ENCODE results near the gene SYT2. TPM values are rescaled to one million over a fixed set of nuclear protein-coding genes. Genes with fewer than 3 reads are reported as not detected.
"Not testable (repeated sequence)": the region's sequence is repeated elsewhere in the genome, so short reads cannot be mapped to it uniquely, and the experiment has no call there.

Gene SYT2
- total RNA-seq, 1 donor from 2014 or later: not detected

- H3K27me3 Mint-ChIP-seq (ENCODE audit: low read depth): not testable (repeated sequence)
These were observed 155.6 kb downstream of the SYT2 start for GRCh38 chr1:202554619-202555018.

GRCh38 chr1:202553560-202554038 is 156.7 kb downstream of the SYT2 start:
- intact Hi-C loops (cut with micrococcal nuclease): no loop called here
- no peaks in the 10 kb centered on the region for H3K36me3 Mint-ChIP-seq (ENCODE audit: low read depth)

More at GRCh38 chr1:202554619-202555018, 155.6 kb downstream of the SYT2 start:
- H3K36me3 Mint-ChIP-seq (ENCODE audit: low read depth); H3K9me3 Mint-ChIP-seq; intact Hi-C loops (cut with micrococcal nuclease); H3K4me1 Mint-ChIP-seq (ENCODE audit: low read depth); DNase-seq (ENCODE audit: low spot score); H3K27ac Mint-ChIP-seq; H3K4me3 Mint-ChIP-seq (ENCODE audit: low read depth): not testable (repeated sequence)

GRCh38 chr1:202553078-202553477 is 157.2 kb downstream of the SYT2 start:
- H3K9me3 Mint-ChIP-seq; intact Hi-C loops (cut with micrococcal nuclease); H3K4me1 Mint-ChIP-seq (ENCODE audit: low read depth); H3K27ac Mint-ChIP-seq; H3K27me3 Mint-ChIP-seq (ENCODE audit: low read depth); H3K4me3 Mint-ChIP-seq (ENCODE audit: low read depth); DNase-seq (ENCODE audit: low spot score); H3K36me3 Mint-ChIP-seq (ENCODE audit: low read depth): not testable (repeated sequence)

More at GRCh38 chr1:202553560-202554038, 156.7 kb downstream of the SYT2 start:
- DNase-seq (ENCODE audit: low spot score): no peak
- Mint-ChIP-seq H3K4me1 (ENCODE audit: low read depth) (peaks cover 9% of the 10 kb centered on the region), H3K9me3 (no peaks in the 10 kb centered on the region), H3K4me3 (ENCODE audit: low read depth) (no peak overlapping the region), H3K27me3 (ENCODE audit: low read depth) (no peaks in the 10 kb centered on the region), H3K27ac (no peak overlapping the region)

GRCh38 chr1:202552615-202553014 is 157.6 kb downstream of the SYT2 start:
- H3K36me3 Mint-ChIP-seq (ENCODE audit: low read depth); H3K27ac Mint-ChIP-seq; H3K4me3 Mint-ChIP-seq (ENCODE audit: low read depth); DNase-seq (ENCODE audit: low spot score); intact Hi-C loops (cut with micrococcal nuclease); H3K27me3 Mint-ChIP-seq (ENCODE audit: low read depth); H3K4me1 Mint-ChIP-seq (ENCODE audit: low read depth); H3K9me3 Mint-ChIP-seq: not testable (repeated sequence)

DNA sequence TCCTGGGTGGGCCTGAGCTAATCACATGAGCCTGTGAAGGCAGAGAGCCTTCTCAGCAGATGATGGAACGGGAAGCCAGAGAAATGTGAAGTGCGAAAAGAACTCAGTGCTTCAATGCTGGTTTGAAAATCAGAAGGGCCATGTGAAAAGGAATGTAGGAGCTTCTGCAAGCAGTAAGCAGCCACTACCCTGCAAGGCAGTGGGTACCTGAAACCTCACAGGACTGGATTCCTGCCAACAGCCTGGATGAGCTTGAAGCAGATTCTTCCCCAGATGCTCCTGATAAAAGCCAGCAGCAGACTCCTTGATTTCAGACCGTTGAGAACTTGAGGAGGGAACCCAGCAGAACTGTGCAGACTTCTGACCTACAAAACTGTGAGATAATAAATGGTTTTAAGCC is 158.6 kb downstream of the SYT2 start:
- intact Hi-C loops (cut with micrococcal nuclease): no loop called here
- Mint-ChIP-seq H3K4me1 (ENCODE audit: low read depth) (peaks cover 14% of the 10 kb centered on the region), H3K4me3 (ENCODE audit: low read depth) (no peak overlapping the region)

DNA sequence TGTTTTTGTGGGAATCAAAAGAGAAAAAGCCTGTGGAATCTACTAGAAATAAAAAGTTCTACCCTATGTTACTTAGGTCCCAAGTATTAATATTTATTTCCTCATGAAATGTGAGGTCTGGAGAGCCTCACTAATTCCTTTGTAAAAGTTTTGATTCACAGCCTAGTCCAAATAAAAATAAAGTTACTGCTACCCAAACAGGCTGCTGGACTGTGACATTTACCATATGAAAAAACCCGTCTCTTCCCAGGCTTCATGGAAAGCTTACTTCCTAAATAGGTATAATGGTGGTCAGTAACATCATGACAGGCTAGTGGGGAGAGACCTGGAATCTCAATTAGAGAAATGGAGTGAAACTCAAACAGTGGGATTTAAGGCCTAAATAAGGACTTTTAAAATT is 160.2 kb downstream of the SYT2 start:
- DNase-seq (ENCODE audit: low spot score); intact Hi-C loops (cut with micrococcal nuclease); H3K36me3 Mint-ChIP-seq (ENCODE audit: low read depth); H3K27ac Mint-ChIP-seq; H3K9me3 Mint-ChIP-seq; H3K4me3 Mint-ChIP-seq (ENCODE audit: low read depth): not testable (repeated sequence)
- Mint-ChIP-seq H3K27me3 (ENCODE audit: low read depth) (peaks cover 16% of the 10 kb centered on the region), H3K4me1 (ENCODE audit: low read depth) (peaks cover 25% of the 10 kb centered on the region)

More for the DNA sequence above, 158.6 kb downstream of the SYT2 start:
- H3K9me3 Mint-ChIP-seq: no peaks in the 10 kb centered on the region
- DNase-seq (ENCODE audit: low spot score): no peak
- peaks cover under 1% of the 10 kb centered on the region for H3K27me3 Mint-ChIP-seq (ENCODE audit: low read depth)
- H3K36me3 Mint-ChIP-seq (ENCODE audit: low read depth): no peaks in the 10 kb centered on the region
- H3K27ac Mint-ChIP-seq: no peak overlapping the region

GRCh38 chr1:202547215-202547614 is 163.0 kb downstream of the SYT2 start:
- intact Hi-C loops (cut with micrococcal nuclease): no loop called here
- H3K36me3 Mint-ChIP-seq (ENCODE audit: low read depth): no peaks in the 10 kb centered on the region
- peaks cover 16% of the 10 kb centered on the region for H3K4me1 Mint-ChIP-seq (ENCODE audit: low read depth)
- no peak overlapping the region for H3K27ac Mint-ChIP-seq
- DNase-seq (ENCODE audit: low spot score): no peak
- H3K27me3 Mint-ChIP-seq (ENCODE audit: low read depth): peaks cover 23% of the 10 kb centered on the region
- H3K9me3 Mint-ChIP-seq: no peaks in the 10 kb centered on the region
- no peak overlapping the region for H3K4me3 Mint-ChIP-seq (ENCODE audit: low read depth)

DNA sequence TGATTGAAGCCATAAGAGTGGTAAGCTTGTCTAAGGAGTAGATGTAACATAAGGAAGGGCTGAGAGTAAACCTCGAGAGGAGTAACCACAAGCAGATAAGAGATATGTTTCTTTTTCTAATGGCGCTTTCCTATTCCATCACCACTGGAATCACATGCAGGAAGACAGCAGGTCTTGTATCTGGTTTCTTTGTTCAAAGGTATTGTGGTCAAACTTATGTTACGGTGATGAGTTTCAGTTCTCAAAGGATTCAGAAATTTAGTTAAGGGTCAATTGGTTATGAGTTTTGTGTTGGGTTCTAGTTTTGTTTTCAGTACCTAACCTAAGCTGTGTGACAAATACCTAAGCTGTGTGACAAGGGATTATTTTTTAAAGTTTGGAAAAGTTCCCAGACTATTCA is 163.5 kb downstream of the SYT2 start:
- intact Hi-C loops (cut with micrococcal nuclease); H3K4me3 Mint-ChIP-seq (ENCODE audit: low read depth); DNase-seq (ENCODE audit: low spot score); H3K9me3 Mint-ChIP-seq; H3K36me3 Mint-ChIP-seq (ENCODE audit: low read depth); H3K27ac Mint-ChIP-seq: not testable (repeated sequence)
- H3K27me3 Mint-ChIP-seq (ENCODE audit: low read depth): peaks cover 27% of the 10 kb centered on the region
- H3K4me1 Mint-ChIP-seq (ENCODE audit: low read depth): peaks cover 18% of the 10 kb centered on the region

- H3K27ac Mint-ChIP-seq; H3K9me3 Mint-ChIP-seq; DNase-seq (ENCODE audit: low spot score); H3K4me3 Mint-ChIP-seq (ENCODE audit: low read depth); intact Hi-C loops (cut with micrococcal nuclease); H3K36me3 Mint-ChIP-seq (ENCODE audit: low read depth): not testable (repeated sequence)
- H3K27me3 Mint-ChIP-seq (ENCODE audit: low read depth): peaks cover 31% of the 10 kb centered on the region
- peaks cover 21% of the 10 kb centered on the region for H3K4me1 Mint-ChIP-seq (ENCODE audit: low read depth)
These were observed 163.9 kb downstream of the SYT2 start for GRCh38 chr1:202546377-202546776.

GRCh38 chr1:202545647-202546303 is 164.5 kb downstream of the SYT2 start:
- DNase-seq (ENCODE audit: low spot score); intact Hi-C loops (cut with micrococcal nuclease); H3K36me3 Mint-ChIP-seq (ENCODE audit: low read depth); H3K9me3 Mint-ChIP-seq; H3K4me3 Mint-ChIP-seq (ENCODE audit: low read depth); H3K27ac Mint-ChIP-seq: not testable (repeated sequence)
- Mint-ChIP-seq H3K27me3 (ENCODE audit: low read depth) (peaks cover 31% of the 10 kb centered on the region), H3K4me1 (ENCODE audit: low read depth) (peaks cover 23% of the 10 kb centered on the region)

GRCh38 chr1:202544766-202545449 is 165.3 kb downstream of the SYT2 start:
- DNase-seq (ENCODE audit: low spot score); H3K9me3 Mint-ChIP-seq; H3K36me3 Mint-ChIP-seq (ENCODE audit: low read depth); H3K27ac Mint-ChIP-seq; H3K4me3 Mint-ChIP-seq (ENCODE audit: low read depth); intact Hi-C loops (cut with micrococcal nuclease): not testable (repeated sequence)
- Mint-ChIP-seq H3K27me3 (ENCODE audit: low read depth) (peaks cover 31% of the 10 kb centered on the region), H3K4me1 (ENCODE audit: low read depth) (peaks cover 30% of the 10 kb centered on the region)

DNA sequence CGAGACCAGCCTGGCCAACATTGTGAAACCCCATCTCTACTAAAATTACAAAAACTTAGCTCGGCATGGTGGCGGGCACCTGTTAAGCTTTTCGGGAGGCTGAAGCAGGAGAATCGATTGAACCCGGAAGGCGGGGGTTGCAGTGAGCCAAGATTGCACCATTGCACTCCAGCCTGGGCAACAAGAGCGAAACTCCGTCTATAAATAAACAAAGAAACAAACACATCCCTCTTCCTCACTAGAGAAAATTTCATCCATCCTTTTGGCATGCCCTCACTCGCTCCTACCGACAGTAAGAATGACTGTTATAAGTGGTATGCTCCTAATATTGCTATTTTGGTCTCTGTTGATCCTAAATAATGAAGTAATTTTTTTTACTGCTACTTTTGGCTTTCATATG is 166.7 kb downstream of the SYT2 start:
- H3K27ac Mint-ChIP-seq; H3K9me3 Mint-ChIP-seq; H3K36me3 Mint-ChIP-seq (ENCODE audit: low read depth); intact Hi-C loops (cut with micrococcal nuclease); H3K4me3 Mint-ChIP-seq (ENCODE audit: low read depth); DNase-seq (ENCODE audit: low spot score): not testable (repeated sequence)
- peaks cover 30% of the 10 kb centered on the region for H3K4me1 Mint-ChIP-seq (ENCODE audit: low read depth)
- peaks cover 33% of the 10 kb centered on the region for H3K27me3 Mint-ChIP-seq (ENCODE audit: low read depth)

GRCh38 chr1:202542415-202542814 is 167.8 kb downstream of the SYT2 start:
- intact Hi-C loops (cut with micrococcal nuclease); H3K36me3 Mint-ChIP-seq (ENCODE audit: low read depth); DNase-seq (ENCODE audit: low spot score); H3K27ac Mint-ChIP-seq; H3K4me3 Mint-ChIP-seq (ENCODE audit: low read depth); H3K9me3 Mint-ChIP-seq: not testable (repeated sequence)
- peaks cover 33% of the 10 kb centered on the region for H3K27me3 Mint-ChIP-seq (ENCODE audit: low read depth)
- H3K4me1 Mint-ChIP-seq (ENCODE audit: low read depth): peaks cover 30% of the 10 kb centered on the region

Data from activated T-helper 2 cell treated with anti-CD3 and anti-CD28 coated beads, Interferon-gamma antibody, Interleukin-2, Interleukin-4, amounts not matched to agents 10 μg/mL and 5 μg/mL and 100 μg/mL, durations not matched to agents 14 hours and 24 hours and 36 hours (primary cell).